ENCODE measurements around the gene GPRASP2.
"Not testable (repeated sequence)": the region's sequence is repeated elsewhere in the genome, so short reads cannot be mapped to it uniquely, and the experiment has no call there.

The GPRASP2 gene

GRCh38 chrX:102712216-102712966 is at the start of gene GPRASP2:
Gene GPRASP2 (plus strand): TSS chrX:102712448. CDS start chrX:102714870, 2,422 bp downstream.
- H3K4me2 ChIP-seq (ENCODE audit: low read depth, low read length, poor library complexity, severe bottlenecking) = no peak within 1 kb of the TSS
- H3K9ac ChIP-seq (ENCODE audit: low read length) = no peak within 1 kb of the TSS
- no peak within 1 kb of the TSS for H3K27ac ChIP-seq (ENCODE audit: low read depth, low read length)
- no peaks in the 10 kb centered on the region for H3K79me2 ChIP-seq (ENCODE audit: insufficient read depth, low read length)
- H4K20me1 ChIP-seq (ENCODE audit: low read depth, low read length) = no peaks in the 10 kb centered on the region
- TF ChIP-seq EZH2phosphoT487 (conservative IDR thresholded peaks at IDR 0.05; ENCODE audit: low read length) = no peak
- no peak for TF ChIP-seq CTCF (IDR thresholded peaks at IDR 0.05; ENCODE audit: insufficient read depth, low read length, poor library complexity, severe bottlenecking)
- no peaks in the 10 kb centered on the region for H3K9me3 ChIP-seq (ENCODE audit: insufficient read depth, low read length)
- H3F3A ChIP-seq (ENCODE audit: insufficient read depth) = no peaks in the 10 kb centered on the region
- no peak within 1 kb of the TSS for H2AFZ ChIP-seq (ENCODE audit: low read depth, low read length, severe bottlenecking)
- H3K4me3 ChIP-seq (ENCODE audit: insufficient read depth, low read length, poor library complexity, severe bottlenecking) = no peak within 1 kb of the TSS
- no peaks in the 10 kb centered on the region for H3K27me3 ChIP-seq (ENCODE audit: low read length)
- H3K36me3 ChIP-seq (ENCODE audit: low read length) = no peaks in the 10 kb centered on the region
- H3K9me2 ChIP-seq (replicated peaks; ENCODE audit: insufficient read depth, low read length) = no peaks in the 10 kb centered on the region

- not testable (repeated sequence) for H3K79me2 ChIP-seq (ENCODE audit: insufficient read depth, low read length); H3K4me3 ChIP-seq (ENCODE audit: insufficient read depth, low read length, poor library complexity, severe bottlenecking); H3K27ac ChIP-seq (ENCODE audit: low read depth, low read length); H2AFZ ChIP-seq (ENCODE audit: low read depth, low read length, severe bottlenecking); H4K20me1 ChIP-seq (ENCODE audit: low read depth, low read length); H3K27me3 ChIP-seq (ENCODE audit: low read length); H3K4me2 ChIP-seq (ENCODE audit: low read depth, low read length, poor library complexity, severe bottlenecking); H3F3A ChIP-seq (ENCODE audit: insufficient read depth); H3K9ac ChIP-seq (ENCODE audit: low read length); H3K9me3 ChIP-seq (ENCODE audit: insufficient read depth, low read length); H3K9me2 ChIP-seq (replicated peaks; ENCODE audit: insufficient read depth, low read length); H3K36me3 ChIP-seq (ENCODE audit: low read length)
Observed at GRCh38 chrX:102663820-102664219, 48.4 kb upstream of the GPRASP2 start.

- H3K9me2 ChIP-seq (replicated peaks; ENCODE audit: insufficient read depth, low read length); H3K9me3 ChIP-seq (ENCODE audit: insufficient read depth, low read length); H3K79me2 ChIP-seq (ENCODE audit: insufficient read depth, low read length); H3K9ac ChIP-seq (ENCODE audit: low read length); H3F3A ChIP-seq (ENCODE audit: insufficient read depth); H2AFZ ChIP-seq (ENCODE audit: low read depth, low read length, severe bottlenecking); H3K4me3 ChIP-seq (ENCODE audit: insufficient read depth, low read length, poor library complexity, severe bottlenecking); H4K20me1 ChIP-seq (ENCODE audit: low read depth, low read length); H3K4me2 ChIP-seq (ENCODE audit: low read depth, low read length, poor library complexity, severe bottlenecking); H3K36me3 ChIP-seq (ENCODE audit: low read length); H3K27me3 ChIP-seq (ENCODE audit: low read length); H3K27ac ChIP-seq (ENCODE audit: low read depth, low read length): not testable (repeated sequence)
Observed at GRCh38 chrX:102667034-102667433, 45.2 kb upstream of the GPRASP2 start.

GRCh38 chrX:102669526-102669925 is 42.7 kb upstream of the GPRASP2 start:
- Histone ChIP-seq H4K20me1 (ENCODE audit: low read depth, low read length) (no peaks in the 10 kb centered on the region), H3K79me2 (ENCODE audit: insufficient read depth, low read length) (no peaks in the 10 kb centered on the region), H3F3A (ENCODE audit: insufficient read depth) (no peaks in the 10 kb centered on the region), H2AFZ (ENCODE audit: low read depth, low read length, severe bottlenecking) (no peak overlapping the region), H3K9me3 (ENCODE audit: insufficient read depth, low read length) (no peaks in the 10 kb centered on the region), H3K27ac (ENCODE audit: low read depth, low read length) (no peak overlapping the region), H3K4me3 (ENCODE audit: insufficient read depth, low read length, poor library complexity, severe bottlenecking) (no peak overlapping the region), H3K36me3 (ENCODE audit: low read length) (no peaks in the 10 kb centered on the region), H3K27me3 (ENCODE audit: low read length) (no peaks in the 10 kb centered on the region), H3K9ac (ENCODE audit: low read length) (no peak overlapping the region), H3K9me2 (replicated peaks; ENCODE audit: insufficient read depth, low read length) (no peaks in the 10 kb centered on the region), H3K4me2 (ENCODE audit: low read depth, low read length, poor library complexity, severe bottlenecking) (no peak overlapping the region)
- TF ChIP-seq EZH2phosphoT487 (conservative IDR thresholded peaks at IDR 0.05; ENCODE audit: low read length) (no peak), CTCF (IDR thresholded peaks at IDR 0.05; ENCODE audit: insufficient read depth, low read length, poor library complexity, severe bottlenecking) (no peak)
